GM19397 (cell line): ENCODE measurements around the gene NTN4.
"Not testable (repeated sequence)": the region's sequence is repeated elsewhere in the genome, so short reads cannot be mapped to it uniquely, and the experiment has no call there.

ENCODE experiments used
- ATAC-seq: cut with Tn5 transposase; IDR thresholded peaks from one replicate; pipeline ENCODE4 v1.9.1; 2021; ENCODE audit warnings: mild to moderate bottlenecking, moderate library complexity; ENCODE audit not compliant: unreplicated experiment

The NTN4 gene

GRCh38 chr12:95629392-95629791 lies 161.2 kb downstream of the NTN4 start:
- ATAC-seq = no peak

- ATAC-seq = no peak
These were observed 163.7 kb downstream of the NTN4 start for GRCh38 chr12:95626854-95627253.

- ATAC-seq = no peak
These were observed 165.6 kb downstream of the NTN4 start for GRCh38 chr12:95625012-95625411.

GRCh38 chr12:95624589-95624988 lies 166.0 kb downstream of the NTN4 start:
- ATAC-seq = no peak

- ATAC-seq = no peak
These were observed 166.9 kb downstream of the NTN4 start for GRCh38 chr12:95623554-95624170.

GRCh38 chr12:95622879-95623278 lies 167.7 kb downstream of the NTN4 start:
- ATAC-seq = no peak

- no peak for ATAC-seq
These were observed 168.8 kb downstream of the NTN4 start for GRCh38 chr12:95621725-95622124.

- ATAC-seq = no peak
These were observed 170.4 kb downstream of the NTN4 start for GRCh38 chr12:95620171-95620570.

GRCh38 chr12:95616470-95616869 lies 174.1 kb downstream of the NTN4 start:
- ATAC-seq = not testable (repeated sequence)

GRCh38 chr12:95615749-95616148 lies 174.8 kb downstream of the NTN4 start:
- no peak for ATAC-seq

- ATAC-seq = no peak
These were observed 176.1 kb downstream of the NTN4 start for GRCh38 chr12:95614390-95614982.

GRCh38 chr12:95613021-95613420 lies 177.5 kb downstream of the NTN4 start:
- no peak for ATAC-seq

- no peak for ATAC-seq
These were observed 178.8 kb downstream of the NTN4 start for GRCh38 chr12:95611676-95612309.

- no peak for ATAC-seq
These were observed 182.1 kb downstream of the NTN4 start for GRCh38 chr12:95608252-95609033.
